Measurements from ENCODE around the gene P3H1.

The P3H1 gene

DNA sequence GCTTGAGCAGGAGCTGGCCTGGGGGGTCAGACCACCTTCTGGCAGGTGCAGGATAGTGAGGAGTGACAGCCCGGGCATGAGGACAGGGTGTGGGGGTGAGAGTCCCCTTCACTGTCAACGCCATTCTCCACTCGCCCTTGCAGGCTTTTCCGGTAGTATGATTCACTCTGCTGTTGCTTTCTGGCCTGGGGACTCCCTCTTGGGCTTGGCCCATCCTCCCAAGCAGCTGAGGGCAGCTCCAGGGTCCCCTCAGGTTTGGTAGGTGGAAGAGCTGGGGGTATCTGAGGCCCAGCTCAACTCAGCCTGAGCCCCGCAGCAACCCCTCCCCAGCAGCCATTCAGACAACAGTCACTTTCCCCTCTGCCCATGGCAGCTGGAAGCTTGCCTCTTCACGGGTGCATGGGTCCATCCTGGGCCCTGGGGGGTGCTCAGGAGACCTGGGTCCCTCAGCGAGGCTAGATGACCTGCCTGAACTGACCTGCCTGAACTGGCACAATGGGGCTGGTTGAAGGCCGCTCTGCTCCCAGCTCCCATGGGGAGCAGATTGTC lies 28.1 kb downstream of the P3H1 start:
- H3K4me3 ChIP-seq (replicated peaks in 1 of 2; ENCODE audit: low read depth in 2 of 2, low read length in 2 of 2) = no peak overlapping the region
- no peak for DNase-seq (ENCODE audit: low read depth in 2 of 2)
- TF ChIP-seq, protein P1, sequence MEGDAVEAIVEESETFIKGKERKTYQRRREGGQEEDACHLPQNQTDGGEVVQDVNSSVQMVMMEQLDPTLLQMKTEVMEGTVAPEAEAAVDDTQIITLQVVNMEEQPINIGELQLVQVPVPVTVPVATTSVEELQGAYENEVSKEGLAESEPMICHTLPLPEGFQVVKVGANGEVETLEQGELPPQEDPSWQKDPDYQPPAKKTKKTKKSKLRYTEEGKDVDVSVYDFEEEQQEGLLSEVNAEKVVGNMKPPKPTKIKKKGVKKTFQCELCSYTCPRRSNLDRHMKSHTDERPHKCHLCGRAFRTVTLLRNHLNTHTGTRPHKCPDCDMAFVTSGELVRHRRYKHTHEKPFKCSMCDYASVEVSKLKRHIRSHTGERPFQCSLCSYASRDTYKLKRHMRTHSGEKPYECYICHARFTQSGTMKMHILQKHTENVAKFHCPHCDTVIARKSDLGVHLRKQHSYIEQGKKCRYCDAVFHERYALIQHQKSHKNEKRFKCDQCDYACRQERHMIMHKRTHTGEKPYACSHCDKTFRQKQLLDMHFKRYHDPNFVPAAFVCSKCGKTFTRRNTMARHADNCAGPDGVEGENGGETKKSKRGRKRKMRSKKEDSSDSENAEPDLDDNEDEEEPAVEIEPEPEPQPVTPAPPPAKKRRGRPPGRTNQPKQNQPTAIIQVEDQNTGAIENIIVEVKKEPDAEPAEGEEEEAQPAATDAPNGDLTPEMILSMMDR (IDR thresholded peaks at IDR 0.05; ENCODE audit: low read depth, low read length) = no peak

DNA sequence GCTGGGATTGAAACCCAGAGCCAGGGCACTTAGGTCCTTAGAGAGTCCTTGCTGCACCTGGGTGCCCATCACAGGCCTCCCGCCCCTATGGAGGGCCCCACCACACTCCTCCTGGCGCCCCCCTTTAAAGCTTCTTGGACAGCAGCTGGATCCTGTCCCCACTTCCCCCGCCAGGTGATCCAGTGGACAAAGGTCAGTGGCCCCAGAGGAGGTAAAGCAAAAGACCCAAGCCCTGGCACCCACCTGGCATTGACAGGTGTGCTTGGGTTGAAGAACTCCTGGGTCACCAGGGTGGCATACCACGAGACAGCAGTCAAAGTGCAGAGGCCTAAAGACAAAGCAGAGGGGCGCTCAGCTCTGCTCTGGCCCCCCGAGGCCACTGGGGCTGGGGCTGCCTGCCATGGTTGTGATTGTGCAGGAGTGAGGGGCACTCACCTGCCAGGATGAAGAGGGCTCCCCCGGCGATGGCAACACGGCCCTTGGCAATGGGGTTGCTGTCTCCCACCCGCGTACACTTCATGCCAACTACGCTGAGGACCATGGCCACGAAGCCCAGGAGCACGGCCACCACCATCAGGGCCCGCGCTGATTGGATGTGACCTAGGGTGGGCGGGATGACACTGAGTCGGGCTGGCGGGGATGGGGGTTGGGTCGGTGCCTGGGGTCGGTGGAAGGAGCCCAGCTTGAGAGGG lies 28.7 kb downstream of the P3H1 start:
- TF ChIP-seq, protein P1 (IDR thresholded peaks at IDR 0.05; ENCODE audit: low read depth, low read length) = no peak
- DNase-seq (ENCODE audit: low read depth in 2 of 2) = no peak
- no peak overlapping the region for H3K4me3 ChIP-seq (replicated peaks in 1 of 2; ENCODE audit: low read depth in 2 of 2, low read length in 2 of 2)

DNA sequence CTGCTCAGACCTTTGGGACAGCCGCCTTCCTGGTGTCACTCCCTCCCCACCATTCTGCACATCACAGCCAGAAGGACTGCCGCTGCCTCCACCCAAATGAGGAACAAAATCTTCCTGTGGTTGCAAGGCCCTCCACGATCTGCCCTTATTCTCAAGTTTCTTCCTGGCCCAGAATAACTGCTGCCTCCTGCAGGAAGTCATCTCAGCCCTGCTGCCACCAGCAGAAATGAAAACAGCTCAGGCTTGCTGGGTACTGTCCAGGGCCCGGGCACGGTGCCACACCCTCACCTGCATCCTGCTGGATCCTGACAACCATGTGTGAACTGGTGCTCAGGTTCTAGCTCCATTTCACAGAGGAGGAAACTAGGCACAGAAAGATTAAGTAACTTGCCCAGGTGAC lies 29.6 kb downstream of the P3H1 start:
- TF ChIP-seq, protein P1 (IDR thresholded peaks at IDR 0.05; ENCODE audit: low read depth, low read length) = no peak
- no peak overlapping the region for H3K4me3 ChIP-seq (replicated peaks in 1 of 2; ENCODE audit: low read depth in 2 of 2, low read length in 2 of 2)
- DNase-seq (ENCODE audit: low read depth in 2 of 2) = no peak

DNA sequence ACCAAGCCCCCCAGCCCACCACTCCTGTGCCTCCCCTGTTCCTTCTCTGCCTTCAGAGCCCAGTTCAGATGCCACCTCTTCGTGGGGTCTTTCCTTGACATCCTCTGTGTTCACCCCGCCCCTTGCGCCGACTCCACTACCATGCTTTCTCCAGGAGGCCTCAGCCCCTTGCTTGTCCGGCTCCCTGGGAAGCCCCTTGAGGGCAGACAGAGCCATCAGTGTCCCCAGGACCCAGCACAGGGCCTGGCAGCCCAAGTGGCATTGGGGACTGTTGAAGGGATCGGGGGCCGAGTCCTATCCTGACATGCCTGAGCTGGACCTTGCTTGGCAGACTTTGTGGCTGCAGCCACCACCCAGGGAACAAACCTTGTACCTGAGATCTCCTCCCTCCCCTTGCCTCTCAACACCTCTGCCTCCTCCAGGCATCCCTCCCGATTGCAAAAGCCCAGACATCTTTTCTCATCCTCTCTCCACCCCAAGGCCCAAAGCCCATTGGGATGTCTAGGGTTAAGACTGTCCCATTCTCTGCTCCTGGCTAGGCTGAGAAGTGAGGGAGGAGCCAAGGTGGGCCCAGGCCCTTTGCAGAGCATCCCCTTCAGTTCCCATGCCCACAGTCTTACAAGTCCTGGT lies 30.1 kb downstream of the P3H1 start:
- TF ChIP-seq, protein P1 (IDR thresholded peaks at IDR 0.05; ENCODE audit: low read depth, low read length) = no peak
- H3K4me3 ChIP-seq (replicated peaks in 1 of 2; ENCODE audit: low read depth in 2 of 2, low read length in 2 of 2) = no peak overlapping the region
- no peak for DNase-seq (ENCODE audit: low read depth in 2 of 2)

DNA sequence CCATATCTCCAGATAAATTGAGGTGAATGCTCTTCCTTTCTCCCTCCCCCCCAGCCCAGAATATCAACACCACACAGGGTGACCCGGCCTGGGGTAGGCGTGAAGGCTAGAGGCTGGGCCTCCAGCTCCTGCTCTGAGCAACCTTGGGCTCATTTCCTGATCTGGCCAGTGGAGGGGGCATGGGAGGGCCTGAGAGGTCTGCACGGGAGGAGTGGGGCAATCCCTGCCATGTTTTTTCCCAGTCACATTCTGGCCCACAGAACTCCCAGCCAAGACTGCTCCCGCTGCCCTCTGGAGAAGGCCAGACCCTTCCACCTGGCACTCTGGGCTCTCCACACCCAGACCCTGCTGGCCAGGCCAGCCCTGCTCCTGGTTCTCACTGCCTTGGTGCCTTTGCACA lies 30.7 kb downstream of the P3H1 start:
- H3K4me3 ChIP-seq (replicated peaks in 1 of 2; ENCODE audit: low read depth in 2 of 2, low read length in 2 of 2) = no peak overlapping the region
- peak; percentile 36 to 42 for DNase-seq (ENCODE audit: low read depth in 2 of 2)
- TF ChIP-seq, protein P1 (IDR thresholded peaks at IDR 0.05; ENCODE audit: low read depth, low read length) = peak; percentile 52

DNA sequence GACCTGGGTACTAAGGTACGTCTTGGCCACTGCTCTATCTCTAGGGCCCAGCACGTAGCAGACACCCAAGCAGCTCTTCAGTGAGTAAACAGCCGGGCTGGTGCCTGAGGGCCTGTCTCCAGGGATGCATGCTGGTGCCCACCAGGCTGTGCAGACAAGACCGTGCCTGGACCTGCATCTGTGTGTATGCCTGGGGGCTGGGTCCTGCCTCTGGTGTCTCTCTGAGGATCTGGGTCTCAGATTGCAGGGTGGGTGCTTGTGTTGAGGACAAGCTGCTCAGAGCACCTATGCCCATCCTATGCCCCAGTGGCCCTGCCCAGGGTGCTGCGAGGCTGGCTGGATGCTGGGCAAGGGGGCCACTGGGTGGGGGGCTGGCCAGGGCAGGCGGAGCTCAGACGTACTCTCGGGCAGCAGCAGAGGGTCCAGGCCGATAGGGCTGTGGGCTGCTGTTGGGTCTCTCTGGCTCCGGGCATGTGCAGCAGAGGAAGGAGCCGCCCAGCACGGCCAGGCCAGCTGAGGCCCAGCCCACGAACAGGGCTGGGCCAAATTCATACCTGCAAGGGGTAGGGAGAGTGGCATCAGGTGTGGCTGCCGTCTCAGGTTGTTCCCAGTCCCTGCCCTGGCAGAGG lies 31.2 kb downstream of the P3H1 start:
- TF ChIP-seq, protein P1 (IDR thresholded peaks at IDR 0.05; ENCODE audit: low read depth, low read length) = no peak
- no peak overlapping the region for H3K4me3 ChIP-seq (replicated peaks in 1 of 2; ENCODE audit: low read depth in 2 of 2, low read length in 2 of 2)
- no peak for DNase-seq (ENCODE audit: low read depth in 2 of 2)
